ENCODE results near the gene PDE3B.

Gene PDE3B

DNA sequence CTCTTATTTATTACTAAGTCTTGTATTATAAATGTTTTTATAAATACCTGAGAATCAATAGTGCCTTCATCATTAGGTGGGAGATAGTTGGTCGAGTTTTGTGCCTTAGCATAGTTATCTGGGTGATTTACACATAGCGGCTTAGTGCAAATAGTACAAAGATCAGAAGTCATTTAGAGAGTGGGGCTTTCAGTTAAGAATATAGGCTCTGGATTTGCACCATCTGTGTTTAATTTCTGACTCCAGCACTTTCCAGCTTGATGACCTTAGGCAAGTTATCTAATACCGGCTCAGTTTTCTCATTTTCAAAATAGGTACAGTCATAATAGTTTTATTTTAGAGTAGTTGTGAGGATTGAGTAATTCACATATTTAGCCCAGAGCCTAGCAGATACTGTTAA lies 26.4 kb downstream of the PDE3B start:
- no peak for DNase-seq (ENCODE audit: extremely low read depth, low read depth)
- TF ChIP-seq, protein P1, sequence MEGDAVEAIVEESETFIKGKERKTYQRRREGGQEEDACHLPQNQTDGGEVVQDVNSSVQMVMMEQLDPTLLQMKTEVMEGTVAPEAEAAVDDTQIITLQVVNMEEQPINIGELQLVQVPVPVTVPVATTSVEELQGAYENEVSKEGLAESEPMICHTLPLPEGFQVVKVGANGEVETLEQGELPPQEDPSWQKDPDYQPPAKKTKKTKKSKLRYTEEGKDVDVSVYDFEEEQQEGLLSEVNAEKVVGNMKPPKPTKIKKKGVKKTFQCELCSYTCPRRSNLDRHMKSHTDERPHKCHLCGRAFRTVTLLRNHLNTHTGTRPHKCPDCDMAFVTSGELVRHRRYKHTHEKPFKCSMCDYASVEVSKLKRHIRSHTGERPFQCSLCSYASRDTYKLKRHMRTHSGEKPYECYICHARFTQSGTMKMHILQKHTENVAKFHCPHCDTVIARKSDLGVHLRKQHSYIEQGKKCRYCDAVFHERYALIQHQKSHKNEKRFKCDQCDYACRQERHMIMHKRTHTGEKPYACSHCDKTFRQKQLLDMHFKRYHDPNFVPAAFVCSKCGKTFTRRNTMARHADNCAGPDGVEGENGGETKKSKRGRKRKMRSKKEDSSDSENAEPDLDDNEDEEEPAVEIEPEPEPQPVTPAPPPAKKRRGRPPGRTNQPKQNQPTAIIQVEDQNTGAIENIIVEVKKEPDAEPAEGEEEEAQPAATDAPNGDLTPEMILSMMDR (IDR thresholded peaks at IDR 0.05; ENCODE audit: low read depth, low read length) = no peak

DNA sequence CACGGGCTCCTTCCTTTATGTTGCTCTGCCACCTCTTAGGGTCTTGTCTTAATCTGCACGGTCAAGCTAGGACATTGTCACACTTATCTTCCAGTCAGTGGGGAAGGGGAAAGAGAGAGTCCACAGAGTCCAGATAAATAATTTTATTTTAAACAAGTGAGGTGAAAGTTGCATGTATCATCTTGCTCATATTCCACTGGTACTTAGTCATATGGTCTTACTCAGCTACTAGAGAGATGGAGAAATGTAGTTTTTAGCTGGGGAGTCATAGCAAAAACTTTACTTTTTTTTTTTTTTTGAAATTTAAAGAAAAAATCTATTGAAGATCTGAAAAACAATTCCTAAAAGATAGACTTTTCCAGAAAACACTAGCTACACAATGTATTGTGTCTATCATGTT lies 29.0 kb downstream of the PDE3B start:
- no peak for DNase-seq (ENCODE audit: extremely low read depth, low read depth)
- TF ChIP-seq, protein P1 (IDR thresholded peaks at IDR 0.05; ENCODE audit: low read depth, low read length) = no peak

DNA sequence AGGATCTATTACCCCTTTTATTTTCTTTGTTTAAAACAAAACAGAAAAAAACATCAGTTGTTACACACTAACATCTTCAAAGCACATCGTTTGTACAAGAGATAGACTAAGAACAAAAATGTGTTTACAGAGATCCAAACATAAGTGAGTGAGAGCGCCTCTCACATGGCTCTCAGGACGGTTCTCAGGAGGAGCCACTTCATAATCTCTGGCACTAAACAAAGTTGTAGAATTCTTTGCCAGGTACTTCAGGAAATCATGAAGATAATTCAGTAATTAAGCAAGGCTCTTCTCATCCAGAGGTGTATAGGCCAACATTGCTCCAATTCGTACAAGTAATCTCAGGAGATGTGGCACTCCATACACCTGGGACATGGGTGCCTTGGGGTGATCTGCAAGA lies 29.8 kb downstream of the PDE3B start:
- TF ChIP-seq, protein P1 (IDR thresholded peaks at IDR 0.05; ENCODE audit: low read depth, low read length) = no peak

DNA sequence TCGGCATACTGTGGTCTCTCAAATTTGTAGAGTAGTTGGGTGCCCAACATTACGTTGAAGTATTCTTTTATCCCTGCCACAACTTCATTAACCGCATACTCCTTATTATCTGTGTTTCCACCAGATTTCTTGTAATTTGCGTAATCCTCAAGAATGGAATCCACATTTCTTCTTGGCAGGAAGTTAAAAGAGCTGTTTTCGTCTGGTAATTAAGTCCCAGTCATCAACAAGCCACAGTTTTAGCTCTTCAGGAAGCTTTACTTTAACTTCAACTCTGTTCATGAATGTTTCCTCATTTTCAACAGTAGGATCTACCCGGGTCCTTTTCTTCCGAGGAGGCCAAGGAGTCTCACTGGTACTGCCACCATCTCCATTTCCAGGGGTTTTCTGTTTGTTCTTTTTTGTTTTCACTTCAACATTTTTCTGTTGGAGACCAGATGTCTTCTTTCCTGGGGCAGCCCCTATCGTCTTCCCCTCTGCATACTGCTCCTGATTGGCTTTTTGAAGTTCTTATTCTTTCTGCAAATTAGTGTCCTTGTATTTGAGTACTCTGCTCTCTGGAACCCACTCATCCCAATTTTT lies 30.3 kb downstream of the PDE3B start:
- DNase-seq (ENCODE audit: extremely low read depth, low read depth) = no peak
- TF ChIP-seq, protein P1 (IDR thresholded peaks at IDR 0.05; ENCODE audit: low read depth, low read length) = no peak

More for the DNA sequence above, 29.8 kb downstream of the PDE3B start:
- DNase-seq (ENCODE audit: extremely low read depth, low read depth) = no peak

DNA sequence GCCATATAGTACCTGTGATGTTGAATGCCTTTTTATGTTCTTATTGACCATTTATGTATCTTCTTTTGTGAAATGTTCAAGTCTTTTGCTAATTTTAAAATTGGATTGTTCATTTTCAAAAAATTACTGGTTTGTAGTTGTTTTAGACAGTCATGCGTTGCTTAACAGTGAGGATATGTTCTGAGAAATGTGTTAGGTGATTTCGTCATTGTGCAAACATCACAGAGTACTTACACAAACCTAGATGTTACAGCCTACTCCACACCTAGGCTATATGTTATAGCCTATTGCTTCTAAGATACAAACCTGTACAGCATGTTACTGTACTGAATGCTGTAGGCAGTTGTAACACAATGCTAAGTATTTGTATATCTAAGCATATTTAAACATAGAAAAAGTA lies 32.5 kb downstream of the PDE3B start:
- TF ChIP-seq, protein P1 (IDR thresholded peaks at IDR 0.05; ENCODE audit: low read depth, low read length) = no peak
- no peak for DNase-seq (ENCODE audit: extremely low read depth, low read depth)

DNA sequence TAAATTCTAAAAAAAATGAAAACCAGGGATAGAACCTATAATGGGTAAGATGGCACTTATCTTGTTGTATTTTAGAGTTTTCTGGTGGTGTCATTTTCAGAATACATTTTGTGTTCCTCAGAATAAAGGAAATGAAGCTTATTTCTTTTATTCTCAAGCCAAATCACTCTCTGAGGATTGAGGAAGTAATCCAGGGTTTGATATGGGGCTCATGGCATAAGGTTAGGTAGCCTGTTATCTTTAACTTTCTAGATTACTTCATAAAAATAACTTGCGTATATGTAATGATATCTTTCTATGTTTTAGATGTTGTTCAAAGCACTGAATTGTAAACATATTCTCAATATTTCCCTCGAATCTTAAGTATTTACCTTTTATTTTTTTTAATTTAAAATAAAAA lies 33.5 kb downstream of the PDE3B start:
- TF ChIP-seq, protein P1 (IDR thresholded peaks at IDR 0.05; ENCODE audit: low read depth, low read length) = no peak
- no peak for DNase-seq (ENCODE audit: extremely low read depth, low read depth)

DNA sequence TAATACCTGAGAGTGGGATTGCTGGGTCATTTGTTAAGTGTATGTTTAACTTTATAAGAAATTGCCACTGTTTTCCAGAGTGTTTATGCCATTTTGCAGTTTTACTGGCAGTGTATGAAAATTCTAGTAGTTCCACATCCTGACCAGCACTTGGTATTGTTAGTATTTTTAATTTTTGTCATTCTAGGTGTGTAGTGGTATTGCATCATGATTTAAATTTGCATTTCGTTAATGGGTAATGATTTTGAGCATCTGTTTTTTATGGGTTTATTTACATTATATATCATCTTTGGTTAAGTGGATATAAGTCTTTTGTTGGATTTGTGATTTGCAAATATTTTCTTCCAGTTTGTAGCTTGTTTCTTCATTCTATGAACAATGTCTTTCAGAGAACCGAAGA lies 34.7 kb downstream of the PDE3B start:
- DNase-seq (ENCODE audit: extremely low read depth, low read depth) = no peak
- TF ChIP-seq, protein P1 (IDR thresholded peaks at IDR 0.05; ENCODE audit: low read depth, low read length) = no peak
